ENCODE data around the gene BOD1. TPM values are rescaled to one million over a fixed set of nuclear protein-coding genes. Genes with fewer than 3 reads are reported as not detected.

Gene BOD1
- total and polyA plus RNA-seq, 9 donors: 45.8 to 76.1 (median 61.7) TPM

DNA sequence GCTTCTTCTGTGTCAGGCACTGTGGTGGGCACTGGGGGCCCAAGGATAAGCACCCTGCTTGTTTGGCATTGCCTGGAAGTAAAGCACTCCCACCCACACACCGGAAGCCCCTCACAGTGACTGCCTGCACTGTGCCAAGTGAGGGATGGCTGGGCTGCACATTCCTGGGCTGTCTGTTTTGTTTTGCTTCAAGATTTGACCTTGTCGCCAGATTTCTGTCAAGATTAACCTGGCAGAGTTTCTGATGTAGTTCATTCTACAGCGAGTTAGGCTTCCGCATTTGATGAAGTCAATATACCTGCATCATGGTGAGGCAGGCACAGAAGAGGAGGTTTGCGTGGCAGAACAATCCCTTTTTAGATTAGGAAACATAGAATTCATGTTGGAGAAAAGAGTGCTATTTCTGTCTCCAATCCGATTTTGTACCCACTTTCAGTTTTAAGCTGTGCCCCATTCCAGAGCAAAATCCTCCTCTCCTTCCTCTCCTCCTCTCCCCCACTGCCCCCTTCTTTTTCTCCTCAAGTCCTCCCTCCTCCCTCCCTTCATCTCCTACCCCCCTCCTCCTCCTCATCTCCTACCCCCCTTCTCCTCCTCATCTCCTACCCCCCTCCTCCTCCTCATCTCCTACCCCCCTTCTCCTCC, 14.4 kb upstream of the BOD1 start:
- intact Hi-C loops (cut with DNase I): no loop called here
- H3K4me1 ChIP-seq (ENCODE audit: insufficient read depth): peaks cover 2% of the 10 kb centered on the region
- H3K27ac ChIP-seq: no peak overlapping the region
- no peaks in the 10 kb centered on the region for H3K36me3 ChIP-seq
- WGBS, 3 donors: 24 to 34% (median 27%) methylated on average over 6 of the region's 6 CpGs
- H3K4me3 ChIP-seq: no peak overlapping the region
- no peaks in the 10 kb centered on the region for H3K27me3 ChIP-seq
- TF ChIP-seq POLR2A (IDR thresholded peaks at IDR 0.05): no peak
- TF ChIP-seq, protein P1, sequence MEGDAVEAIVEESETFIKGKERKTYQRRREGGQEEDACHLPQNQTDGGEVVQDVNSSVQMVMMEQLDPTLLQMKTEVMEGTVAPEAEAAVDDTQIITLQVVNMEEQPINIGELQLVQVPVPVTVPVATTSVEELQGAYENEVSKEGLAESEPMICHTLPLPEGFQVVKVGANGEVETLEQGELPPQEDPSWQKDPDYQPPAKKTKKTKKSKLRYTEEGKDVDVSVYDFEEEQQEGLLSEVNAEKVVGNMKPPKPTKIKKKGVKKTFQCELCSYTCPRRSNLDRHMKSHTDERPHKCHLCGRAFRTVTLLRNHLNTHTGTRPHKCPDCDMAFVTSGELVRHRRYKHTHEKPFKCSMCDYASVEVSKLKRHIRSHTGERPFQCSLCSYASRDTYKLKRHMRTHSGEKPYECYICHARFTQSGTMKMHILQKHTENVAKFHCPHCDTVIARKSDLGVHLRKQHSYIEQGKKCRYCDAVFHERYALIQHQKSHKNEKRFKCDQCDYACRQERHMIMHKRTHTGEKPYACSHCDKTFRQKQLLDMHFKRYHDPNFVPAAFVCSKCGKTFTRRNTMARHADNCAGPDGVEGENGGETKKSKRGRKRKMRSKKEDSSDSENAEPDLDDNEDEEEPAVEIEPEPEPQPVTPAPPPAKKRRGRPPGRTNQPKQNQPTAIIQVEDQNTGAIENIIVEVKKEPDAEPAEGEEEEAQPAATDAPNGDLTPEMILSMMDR (IDR thresholded peaks at IDR 0.05): no peak
- no peak for TF ChIP-seq EP300 (IDR thresholded peaks at IDR 0.05)
- no peaks in the 10 kb centered on the region for H3K9me3 ChIP-seq
- DNase-seq: no peak

GRCh38 chr5:173629628-173630027, 13.2 kb upstream of the BOD1 start:
- Histone ChIP-seq H3K9me3 (no peaks in the 10 kb centered on the region), H3K27ac (no peak overlapping the region), H3K4me1 (ENCODE audit: insufficient read depth) (peaks cover 2% of the 10 kb centered on the region), H3K27me3 (no peaks in the 10 kb centered on the region), H3K36me3 (no peaks in the 10 kb centered on the region), H3K4me3 (no peak overlapping the region)
- WGBS, 3 donors: 67 to 81% (median 75%) methylated on average over 1 of the region's 1 CpG
- intact Hi-C loops (cut with DNase I): no loop called here
- no peak for TF ChIP-seq EP300 (IDR thresholded peaks at IDR 0.05)
- TF ChIP-seq, protein P1 (IDR thresholded peaks at IDR 0.05): no peak
- TF ChIP-seq POLR2A (IDR thresholded peaks at IDR 0.05): no peak
- no peak for DNase-seq

DNA sequence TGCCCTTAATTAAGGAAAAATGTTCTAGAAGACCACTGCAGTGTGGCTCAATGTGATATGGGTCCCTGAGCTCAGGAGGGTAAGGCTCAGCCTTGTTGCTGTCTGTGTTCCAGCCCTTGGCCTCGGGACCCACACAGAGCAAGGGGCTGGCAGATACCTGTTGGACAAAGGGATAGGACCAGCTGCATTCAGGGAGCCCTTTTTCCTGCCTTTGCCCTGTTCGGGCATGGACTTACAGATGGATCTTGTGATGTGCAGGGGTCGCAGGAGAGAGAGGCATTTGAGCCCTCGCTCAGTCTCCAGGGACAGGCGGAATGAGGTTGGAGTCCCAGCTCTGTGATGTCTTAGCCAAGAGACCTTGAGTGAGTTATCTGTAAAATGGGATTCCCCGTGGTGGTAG, 12.1 kb upstream of the BOD1 start:
- intact Hi-C loops (cut with DNase I): no loop called here
- no peaks in the 10 kb centered on the region for H3K9me3 ChIP-seq
- WGBS, 3 donors: 78 to 84% (median 80%) methylated on average over 6 of the region's 6 CpGs
- TF ChIP-seq EP300 (IDR thresholded peaks at IDR 0.05): no peak
- TF ChIP-seq POLR2A (IDR thresholded peaks at IDR 0.05): no peak
- TF ChIP-seq, protein P1 (IDR thresholded peaks at IDR 0.05): no peak
- H3K4me1 ChIP-seq (ENCODE audit: insufficient read depth): peaks cover 2% of the 10 kb centered on the region
- no peaks in the 10 kb centered on the region for H3K36me3 ChIP-seq
- no peak overlapping the region for H3K4me3 ChIP-seq
- DNase-seq: no peak
- H3K27ac ChIP-seq: no peak overlapping the region
- H3K27me3 ChIP-seq: no peaks in the 10 kb centered on the region

DNA sequence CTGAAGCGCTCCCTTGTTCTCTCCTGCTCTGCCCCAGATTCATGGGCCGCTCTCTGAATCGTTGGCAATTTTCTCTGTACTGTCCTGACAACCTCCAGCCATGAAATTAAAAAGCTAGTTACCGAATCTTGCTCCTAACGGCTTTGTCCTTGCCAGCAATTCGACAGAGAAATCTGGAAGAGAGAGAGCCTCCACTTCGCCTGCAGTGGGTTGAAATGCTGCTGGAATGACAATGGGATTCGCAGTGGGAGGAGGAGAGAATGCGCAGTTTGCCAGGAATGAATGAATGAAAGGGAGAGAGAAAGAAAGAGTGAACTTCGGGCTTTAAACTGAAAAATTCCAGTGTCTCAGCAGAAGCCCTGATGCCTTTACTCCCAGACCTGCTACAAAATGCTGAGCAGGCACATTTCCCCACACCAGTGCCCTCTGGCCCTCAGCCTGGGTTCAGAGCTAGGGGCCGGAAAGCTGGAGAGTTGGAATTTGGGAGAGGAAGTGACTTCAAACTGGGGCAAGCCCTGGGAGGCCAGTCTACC, 11.5 kb upstream of the BOD1 start:
- Histone ChIP-seq H3K9me3 (no peaks in the 10 kb centered on the region), H3K36me3 (no peaks in the 10 kb centered on the region), H3K27me3 (no peaks in the 10 kb centered on the region), H3K27ac (no peak overlapping the region), H3K4me3 (no peak overlapping the region), H3K4me1 (ENCODE audit: insufficient read depth) (peaks cover 2% of the 10 kb centered on the region)
- DNase-seq: no peak
- no peak for TF ChIP-seq POLR2A (IDR thresholded peaks at IDR 0.05)
- TF ChIP-seq EP300 (IDR thresholded peaks at IDR 0.05): no peak
- 22 to 30% (median 28%) methylated on average over 11 of the region's 11 CpGs for WGBS, 3 donors
- intact Hi-C loops (cut with DNase I): no loop called here

- WGBS, 3 donors: 70 to 85% (median 77%) methylated on average over 4 of the region's 4 CpGs
- no peak overlapping the region for H3K27ac ChIP-seq
These were observed 10.8 kb upstream of the BOD1 start for GRCh38 chr5:173627271-173627670.

More at GRCh38 chr5:173627271-173627670, 10.8 kb upstream of the BOD1 start:
- Histone ChIP-seq H3K27me3 (no peaks in the 10 kb centered on the region), H3K9me3 (no peaks in the 10 kb centered on the region), H3K4me1 (ENCODE audit: insufficient read depth) (peaks cover 2% of the 10 kb centered on the region), H3K36me3 (no peaks in the 10 kb centered on the region), H3K4me3 (no peak overlapping the region)
- DNase-seq: no peak
- intact Hi-C loops (cut with DNase I): no loop called here
- TF ChIP-seq POLR2A (IDR thresholded peaks at IDR 0.05) (no peak), EP300 (IDR thresholded peaks at IDR 0.05) (no peak)
- TF ChIP-seq, protein P1 (IDR thresholded peaks at IDR 0.05): no peak

Data from ovary (tissue), 9 donors.